ENCODE measurements around the gene PASK. TPM values are rescaled to one million over a fixed set of nuclear protein-coding genes. Genes with fewer than 3 reads are reported as not detected.

Gene PASK
- total RNA-seq, 3 donors from 2014 or later, result 6.8 to 25.5 (median 20.6) TPM

GRCh38 chr2:241163601-241164118 is 14.4 kb upstream of the PASK start:
- H3K4me1 ChIP-seq (ENCODE audit: low read depth), result no peaks in the 10 kb centered on the region
- no peak overlapping the region for H3K4me3 ChIP-seq
- TF ChIP-seq, protein P1, sequence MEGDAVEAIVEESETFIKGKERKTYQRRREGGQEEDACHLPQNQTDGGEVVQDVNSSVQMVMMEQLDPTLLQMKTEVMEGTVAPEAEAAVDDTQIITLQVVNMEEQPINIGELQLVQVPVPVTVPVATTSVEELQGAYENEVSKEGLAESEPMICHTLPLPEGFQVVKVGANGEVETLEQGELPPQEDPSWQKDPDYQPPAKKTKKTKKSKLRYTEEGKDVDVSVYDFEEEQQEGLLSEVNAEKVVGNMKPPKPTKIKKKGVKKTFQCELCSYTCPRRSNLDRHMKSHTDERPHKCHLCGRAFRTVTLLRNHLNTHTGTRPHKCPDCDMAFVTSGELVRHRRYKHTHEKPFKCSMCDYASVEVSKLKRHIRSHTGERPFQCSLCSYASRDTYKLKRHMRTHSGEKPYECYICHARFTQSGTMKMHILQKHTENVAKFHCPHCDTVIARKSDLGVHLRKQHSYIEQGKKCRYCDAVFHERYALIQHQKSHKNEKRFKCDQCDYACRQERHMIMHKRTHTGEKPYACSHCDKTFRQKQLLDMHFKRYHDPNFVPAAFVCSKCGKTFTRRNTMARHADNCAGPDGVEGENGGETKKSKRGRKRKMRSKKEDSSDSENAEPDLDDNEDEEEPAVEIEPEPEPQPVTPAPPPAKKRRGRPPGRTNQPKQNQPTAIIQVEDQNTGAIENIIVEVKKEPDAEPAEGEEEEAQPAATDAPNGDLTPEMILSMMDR (IDR thresholded peaks at IDR 0.05), result no peak
- no peaks in the 10 kb centered on the region for H3K36me3 ChIP-seq (ENCODE audit: low read depth)
- H3K9me3 ChIP-seq, result no peaks in the 10 kb centered on the region
- no peak for ATAC-seq
- no peak for DNase-seq
- intact Hi-C loops (cut with DNase I, micrococcal nuclease), result no loop called here

GRCh38 chr2:241161646-241162281 is 12.5 kb upstream of the PASK start:
- TF ChIP-seq, protein P1 (IDR thresholded peaks at IDR 0.05), result no peak
- no peaks in the 10 kb centered on the region for H3K9me3 ChIP-seq
- no peaks in the 10 kb centered on the region for H3K36me3 ChIP-seq (ENCODE audit: low read depth)
- no peak overlapping the region for H3K4me3 ChIP-seq
- DNase-seq (peak; percentile 34 to 72 (median 55)), ATAC-seq (peak; percentile 69)
- H3K4me1 ChIP-seq (ENCODE audit: low read depth), result no peaks in the 10 kb centered on the region
- intact Hi-C loops (cut with DNase I, micrococcal nuclease), result no loop called here

DNA sequence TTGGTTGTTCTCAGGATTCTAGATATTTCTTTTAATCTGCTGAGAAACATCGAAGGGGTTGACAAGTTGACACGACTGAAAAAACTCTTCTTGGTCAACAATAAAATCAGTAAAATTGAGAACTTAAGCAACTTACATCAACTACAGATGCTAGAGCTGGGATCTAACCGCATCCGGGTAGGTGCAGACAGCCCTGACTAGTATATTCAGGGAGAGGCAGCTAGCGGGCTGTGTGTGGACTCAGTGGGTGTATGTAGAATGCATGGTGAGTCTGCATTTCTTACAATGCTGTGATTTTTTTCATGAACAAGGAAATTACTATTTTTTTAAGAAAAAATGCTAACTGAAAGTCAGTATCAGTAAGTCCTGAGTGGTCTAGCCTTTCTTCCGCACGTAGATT is 11.0 kb upstream of the PASK start:
- H3K9me3 ChIP-seq, result no peaks in the 10 kb centered on the region
- intact Hi-C loops (cut with DNase I, micrococcal nuclease), result no loop called here
- no peak for DNase-seq
- H3K4me1 ChIP-seq (ENCODE audit: low read depth), result no peaks in the 10 kb centered on the region
- ATAC-seq, result no peak
- TF ChIP-seq, protein P1 (IDR thresholded peaks at IDR 0.05), result no peak
- no peak overlapping the region for H3K4me3 ChIP-seq
- no peaks in the 10 kb centered on the region for H3K36me3 ChIP-seq (ENCODE audit: low read depth)

DNA sequence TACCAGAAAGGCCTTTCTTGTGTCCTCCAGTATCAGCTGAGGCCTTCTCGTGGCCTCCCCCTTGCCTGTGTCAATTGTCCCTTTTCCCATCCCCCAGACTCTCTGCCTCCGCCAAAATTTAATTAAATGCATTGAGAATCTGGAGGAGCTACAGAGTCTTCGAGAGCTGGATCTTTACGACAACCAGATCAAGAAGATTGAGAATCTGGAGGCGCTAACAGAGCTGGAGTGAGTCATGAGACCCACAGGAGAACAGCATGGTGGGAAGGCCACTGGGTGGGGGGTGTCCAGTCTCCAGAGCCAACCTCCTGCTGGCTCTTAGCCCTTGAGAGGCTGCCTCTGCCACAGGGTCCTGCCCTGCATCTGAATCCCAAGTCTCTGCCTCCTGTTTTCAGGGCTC is 9.8 kb upstream of the PASK start:
- H3K36me3 ChIP-seq (ENCODE audit: low read depth), result no peaks in the 10 kb centered on the region
- H3K9me3 ChIP-seq, result no peaks in the 10 kb centered on the region
- DNase-seq (no peak), ATAC-seq (no peak)
- H3K4me3 ChIP-seq, result no peak overlapping the region
- intact Hi-C loops (cut with DNase I, micrococcal nuclease), result no loop called here
- H3K4me1 ChIP-seq (ENCODE audit: low read depth), result no peaks in the 10 kb centered on the region
- TF ChIP-seq, protein P1 (IDR thresholded peaks at IDR 0.05), result no peak

GRCh38 chr2:241158546-241158900 is 9.3 kb upstream of the PASK start:
- intact Hi-C loops (cut with DNase I, micrococcal nuclease), result no loop called here
- H3K4me1 ChIP-seq (ENCODE audit: low read depth), result no peaks in the 10 kb centered on the region
- H3K4me3 ChIP-seq, result no peak overlapping the region
- H3K9me3 ChIP-seq, result no peaks in the 10 kb centered on the region
- DNase-seq (no peak), ATAC-seq (no peak)
- TF ChIP-seq, protein P1 (IDR thresholded peaks at IDR 0.05), result no peak
- peaks cover 2% of the 10 kb centered on the region for H3K36me3 ChIP-seq (ENCODE audit: low read depth)
